ENCODE results near the gene FMO3.

Gene FMO3

DNA sequence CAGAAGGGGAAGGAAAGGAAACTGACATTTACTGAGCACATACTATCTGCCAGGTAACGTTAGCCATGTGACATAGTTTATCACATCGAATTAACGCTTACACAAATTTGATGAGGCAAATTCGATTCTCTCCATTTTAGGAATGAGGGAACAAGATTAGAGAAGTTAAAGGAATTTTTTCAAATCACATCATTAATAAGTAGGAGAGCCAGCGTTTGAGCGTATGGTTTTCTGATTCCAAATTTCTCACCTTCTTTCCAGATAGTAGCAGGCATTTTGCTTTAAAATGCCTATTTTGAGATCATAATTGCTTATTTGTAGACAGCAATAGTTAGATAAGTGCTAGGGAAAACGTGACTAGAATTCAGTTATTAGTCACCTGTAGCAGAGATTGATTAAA is 19.3 kb downstream of the FMO3 start:
- Histone ChIP-seq H3K36me3 (ENCODE audit: control insufficient read depth in 1 of 2, insufficient read depth in 2 of 2, low read length in 2 of 2) (no peaks in the 10 kb centered on the region), H3K18ac (ENCODE audit: low read length) (no peak overlapping the region), H3K23ac (ENCODE audit: low read length) (no peak overlapping the region), H3K4ac (ENCODE audit: low read depth, low read length) (no peak overlapping the region), H4K12ac (ENCODE audit: low read depth, low read length) (no peak overlapping the region), H4K8ac (ENCODE audit: low read depth, low read length) (no peak overlapping the region), H3K14ac (ENCODE audit: low read length) (no peak overlapping the region), H4K91ac (ENCODE audit: low read depth, low read length) (no peak overlapping the region), H3K27ac (ENCODE audit: low read depth, low read length) (no peak overlapping the region), H3K79me1 (ENCODE audit: low read length) (no peaks in the 10 kb centered on the region), H3K4me2 (ENCODE audit: low read length) (no peak overlapping the region), H2BK5ac (ENCODE audit: low read depth, low read length, poor library complexity) (no peak overlapping the region), H2BK120ac (ENCODE audit: insufficient read depth, low read length, poor library complexity) (no peak overlapping the region), H3K4me3 (ENCODE audit: low read depth, low read length) (no peak overlapping the region), H3K9me3 (ENCODE audit: insufficient read depth, low read depth, low read length) (no peaks in the 10 kb centered on the region), H3K9ac (ENCODE audit: low read length) (no peak overlapping the region), H2AK5ac (ENCODE audit: low read length) (no peak overlapping the region), H3K4me1 (ENCODE audit: control insufficient read depth in 1 of 2, insufficient read depth in 2 of 2, low read length in 2 of 2) (no peaks in the 10 kb centered on the region), H2AFZ (ENCODE audit: insufficient read depth, low read length, poor library complexity) (no peak overlapping the region), H3K79me2 (ENCODE audit: control insufficient read depth, insufficient read depth, low read length, poor library complexity) (no peaks in the 10 kb centered on the region), H2BK12ac (ENCODE audit: low read length) (no peak overlapping the region), H3K27me3 (ENCODE audit: insufficient read depth, low read length) (no peaks in the 10 kb centered on the region)
- no peak for DNase-seq
- no CpG with 5 or more reads among the region's 7 CpGs for WGBS (ENCODE audit: extremely low coverage, insufficient coverage, insufficient read length)

DNA sequence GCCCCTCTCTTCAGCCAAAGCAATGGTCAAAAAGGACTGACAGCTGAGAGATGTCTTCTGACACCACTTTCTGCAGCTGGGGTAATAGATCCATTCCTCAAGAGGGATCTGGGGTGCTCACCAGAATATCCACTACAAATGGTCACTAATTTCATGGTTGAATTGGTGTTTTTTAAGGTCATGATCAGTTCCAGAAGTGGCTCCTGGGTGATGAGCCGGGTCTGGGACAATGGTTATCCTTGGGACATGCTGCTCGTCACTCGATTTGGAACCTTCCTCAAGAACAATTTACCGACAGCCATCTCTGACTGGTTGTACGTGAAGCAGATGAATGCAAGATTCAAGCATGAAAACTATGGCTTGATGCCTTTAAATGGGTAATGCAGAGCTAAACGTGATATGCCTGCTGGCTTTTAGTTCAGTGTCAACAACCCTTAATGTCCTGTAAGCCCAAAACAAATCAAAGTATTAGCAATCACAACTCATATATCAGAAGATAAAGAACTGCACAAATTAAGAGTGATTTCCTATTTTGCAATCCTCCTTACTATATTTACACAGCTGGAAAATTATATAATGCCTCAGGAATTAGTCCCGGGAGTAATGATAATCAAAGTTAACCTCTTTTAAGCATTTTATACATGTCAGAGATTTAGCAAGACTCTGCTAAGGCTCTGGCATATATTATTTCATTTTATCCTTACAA is 20.1 kb downstream of the FMO3 start:
- Histone ChIP-seq H3K27ac (ENCODE audit: low read depth, low read length) (no peak overlapping the region), H4K91ac (ENCODE audit: low read depth, low read length) (no peak overlapping the region), H3K18ac (ENCODE audit: low read length) (no peak overlapping the region), H3K79me1 (ENCODE audit: low read length) (no peaks in the 10 kb centered on the region), H3K4me3 (ENCODE audit: low read depth, low read length) (no peak overlapping the region), H3K9ac (ENCODE audit: low read length) (no peak overlapping the region), H2BK12ac (ENCODE audit: low read length) (no peak overlapping the region), H3K4me2 (ENCODE audit: low read length) (no peak overlapping the region), H2BK120ac (ENCODE audit: insufficient read depth, low read length, poor library complexity) (no peak overlapping the region), H3K14ac (ENCODE audit: low read length) (no peak overlapping the region), H4K12ac (ENCODE audit: low read depth, low read length) (no peak overlapping the region), H3K4ac (ENCODE audit: low read depth, low read length) (no peak overlapping the region), H3K36me3 (ENCODE audit: control insufficient read depth in 1 of 2, insufficient read depth in 2 of 2, low read length in 2 of 2) (no peaks in the 10 kb centered on the region), H3K79me2 (ENCODE audit: control insufficient read depth, insufficient read depth, low read length, poor library complexity) (no peaks in the 10 kb centered on the region), H3K9me3 (ENCODE audit: insufficient read depth, low read depth, low read length) (no peaks in the 10 kb centered on the region), H4K8ac (ENCODE audit: low read depth, low read length) (no peak overlapping the region), H2BK5ac (ENCODE audit: low read depth, low read length, poor library complexity) (no peak overlapping the region), H2AK5ac (ENCODE audit: low read length) (no peak overlapping the region), H3K23ac (ENCODE audit: low read length) (no peak overlapping the region), H2AFZ (ENCODE audit: insufficient read depth, low read length, poor library complexity) (no peak overlapping the region), H3K27me3 (ENCODE audit: insufficient read depth, low read length) (no peaks in the 10 kb centered on the region), H3K4me1 (ENCODE audit: control insufficient read depth in 1 of 2, insufficient read depth in 2 of 2, low read length in 2 of 2) (no peaks in the 10 kb centered on the region)
- no CpG with 5 or more reads among the region's 7 CpGs for WGBS (ENCODE audit: extremely low coverage, insufficient coverage, insufficient read length)
- no peak for DNase-seq

DNA sequence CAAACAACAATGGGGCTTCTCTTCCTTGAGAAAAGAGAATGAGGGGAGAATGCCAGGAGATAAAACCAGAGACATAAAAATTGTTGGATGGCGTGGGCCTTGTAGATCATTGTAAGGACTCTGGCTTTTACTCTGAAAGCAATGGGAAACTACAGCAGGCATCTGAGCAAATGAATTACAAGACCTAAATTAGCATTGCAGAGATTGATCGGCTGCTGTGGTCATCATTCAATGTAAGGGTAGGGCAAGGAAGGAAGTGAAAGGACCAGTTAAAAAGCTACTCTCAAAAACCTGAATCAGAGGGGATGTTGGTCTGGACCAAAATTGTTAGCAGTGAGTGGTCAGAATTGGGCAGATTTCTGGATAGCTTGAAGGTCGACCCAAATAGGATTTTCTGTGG is 21.4 kb downstream of the FMO3 start:
- H3K18ac ChIP-seq (ENCODE audit: low read length) = no peak overlapping the region
- H3K27ac ChIP-seq (ENCODE audit: low read depth, low read length) = no peak overlapping the region
- no peak overlapping the region for H3K4me2 ChIP-seq (ENCODE audit: low read length)
- no peaks in the 10 kb centered on the region for H3K9me3 ChIP-seq (ENCODE audit: insufficient read depth, low read depth, low read length)
- no peak overlapping the region for H3K4me3 ChIP-seq (ENCODE audit: low read depth, low read length)
- no peak overlapping the region for H3K23ac ChIP-seq (ENCODE audit: low read length)
- H3K79me2 ChIP-seq (ENCODE audit: control insufficient read depth, insufficient read depth, low read length, poor library complexity) = no peaks in the 10 kb centered on the region
- no peaks in the 10 kb centered on the region for H3K79me1 ChIP-seq (ENCODE audit: low read length)
- H2AFZ ChIP-seq (ENCODE audit: insufficient read depth, low read length, poor library complexity) = no peak overlapping the region
- no CpG with 5 or more reads among the region's 3 CpGs for WGBS (ENCODE audit: extremely low coverage, insufficient coverage, insufficient read length)
- no peak overlapping the region for H2BK5ac ChIP-seq (ENCODE audit: low read depth, low read length, poor library complexity)
- no peaks in the 10 kb centered on the region for H3K4me1 ChIP-seq (ENCODE audit: control insufficient read depth in 1 of 2, insufficient read depth in 2 of 2, low read length in 2 of 2)
- H2BK12ac ChIP-seq (ENCODE audit: low read length) = no peak overlapping the region
- DNase-seq = no peak
- no peak overlapping the region for H3K9ac ChIP-seq (ENCODE audit: low read length)
- no peak overlapping the region for H3K14ac ChIP-seq (ENCODE audit: low read length)
- no peak overlapping the region for H2AK5ac ChIP-seq (ENCODE audit: low read length)
- H4K12ac ChIP-seq (ENCODE audit: low read depth, low read length) = no peak overlapping the region
- no peak overlapping the region for H3K4ac ChIP-seq (ENCODE audit: low read depth, low read length)
- no peak overlapping the region for H4K8ac ChIP-seq (ENCODE audit: low read depth, low read length)
- H2BK120ac ChIP-seq (ENCODE audit: insufficient read depth, low read length, poor library complexity) = no peak overlapping the region
- H3K36me3 ChIP-seq (ENCODE audit: control insufficient read depth in 1 of 2, insufficient read depth in 2 of 2, low read length in 2 of 2) = no peaks in the 10 kb centered on the region
- no peak overlapping the region for H4K91ac ChIP-seq (ENCODE audit: low read depth, low read length)
- no peaks in the 10 kb centered on the region for H3K27me3 ChIP-seq (ENCODE audit: insufficient read depth, low read length)

DNA sequence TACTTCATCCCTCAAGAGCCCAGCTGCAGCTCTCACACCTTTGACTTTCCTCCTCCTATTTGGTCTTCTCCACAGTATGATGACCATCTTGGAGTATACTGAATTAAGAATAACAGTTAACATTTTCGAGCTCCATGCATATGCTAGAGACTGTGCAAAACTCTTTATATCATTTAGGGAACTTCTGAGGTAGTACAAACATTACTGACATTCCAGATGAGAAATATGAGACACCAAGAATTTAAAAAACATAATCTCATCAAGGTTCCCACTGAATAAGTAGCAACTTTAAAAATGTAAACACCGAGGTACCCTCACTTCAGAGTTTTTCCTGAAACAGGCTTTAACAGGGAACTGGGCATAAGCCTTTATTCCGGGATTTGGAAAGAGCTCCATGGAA is 22.7 kb downstream of the FMO3 start:
- Histone ChIP-seq H3K4me3 (ENCODE audit: low read depth, low read length) (no peak overlapping the region), H4K91ac (ENCODE audit: low read depth, low read length) (no peak overlapping the region), H3K4me1 (ENCODE audit: control insufficient read depth in 1 of 2, insufficient read depth in 2 of 2, low read length in 2 of 2) (no peaks in the 10 kb centered on the region), H3K9me3 (ENCODE audit: insufficient read depth, low read depth, low read length) (no peaks in the 10 kb centered on the region), H2AFZ (ENCODE audit: insufficient read depth, low read length, poor library complexity) (no peak overlapping the region), H3K4me2 (ENCODE audit: low read length) (no peak overlapping the region), H3K79me1 (ENCODE audit: low read length) (no peaks in the 10 kb centered on the region), H3K27me3 (ENCODE audit: insufficient read depth, low read length) (no peaks in the 10 kb centered on the region), H2BK120ac (ENCODE audit: insufficient read depth, low read length, poor library complexity) (no peak overlapping the region), H2BK12ac (ENCODE audit: low read length) (no peak overlapping the region), H3K23ac (ENCODE audit: low read length) (no peak overlapping the region), H3K14ac (ENCODE audit: low read length) (no peak overlapping the region), H3K18ac (ENCODE audit: low read length) (no peak overlapping the region), H3K27ac (ENCODE audit: low read depth, low read length) (no peak overlapping the region), H2AK5ac (ENCODE audit: low read length) (no peak overlapping the region), H4K8ac (ENCODE audit: low read depth, low read length) (no peak overlapping the region), H3K9ac (ENCODE audit: low read length) (no peak overlapping the region), H2BK5ac (ENCODE audit: low read depth, low read length, poor library complexity) (no peak overlapping the region), H4K12ac (ENCODE audit: low read depth, low read length) (no peak overlapping the region), H3K4ac (ENCODE audit: low read depth, low read length) (no peak overlapping the region), H3K79me2 (ENCODE audit: control insufficient read depth, insufficient read depth, low read length, poor library complexity) (no peaks in the 10 kb centered on the region), H3K36me3 (ENCODE audit: control insufficient read depth in 1 of 2, insufficient read depth in 2 of 2, low read length in 2 of 2) (no peaks in the 10 kb centered on the region)
- DNase-seq = no peak
- no CpG with 5 or more reads among the region's 3 CpGs for WGBS (ENCODE audit: extremely low coverage, insufficient coverage, insufficient read length)
